ENCODE results near the gene CXorf49. TPM values are rescaled to one million over a fixed set of nuclear protein-coding genes. Genes with fewer than 3 reads are reported as not detected.
"Not testable (repeated sequence)": the region's sequence is repeated elsewhere in the genome, so short reads cannot be mapped to it uniquely, and the experiment has no call there.

Gene CXorf49
- total and polyA plus RNA-seq, 2 donors (not counting 3 experiments of a cell fraction or from before 2014, with no cell fraction given): not detected

GRCh38 chrX:71675636-71676035 is 42.4 kb downstream of the CXorf49 start:
- H3K9ac ChIP-seq (replicated peaks; ENCODE audit: extremely low read depth, insufficient read depth, low read length); POLR2A ChIA-PET; FAIRE-seq; H3K9me1 ChIP-seq (replicated peaks; ENCODE audit: control insufficient read depth, extremely low read depth, insufficient read depth, low read length); CTCF ChIA-PET; H2AFZ ChIP-seq (ENCODE audit: low read depth, low read length); H4K20me1 ChIP-seq (replicated peaks; ENCODE audit: control insufficient read depth, extremely low read depth, insufficient read depth, low read length); DNase-seq (ENCODE audit: low read depth, low spot score); dilution Hi-C loops (cut with MboI; ENCODE audit: extremely low pct_ligation_motif_present, low sequenced_read_pairs); H3K27me3 ChIP-seq (ENCODE audit: control insufficient read depth in 2 of 2, insufficient read depth in 2 of 2, low read length in 2 of 2); H3K36me3 ChIP-seq (ENCODE audit: control insufficient read depth in 2 of 2, extremely low read depth in 1 of 2, insufficient read depth in 2 of 2, low read length in 2 of 2); H3K79me2 ChIP-seq (ENCODE audit: control insufficient read depth, insufficient read depth, low read length); H3K4me3 ChIP-seq (replicated peaks in 1 of 3; ENCODE audit: insufficient read depth in 1 of 3, low read depth in 1 of 3, low read length in 3 of 3); H3K4me1 ChIP-seq (ENCODE audit: control insufficient read depth, extremely low read depth, insufficient read depth, low read length); H3K9me3 ChIP-seq (replicated peaks; ENCODE audit: control insufficient read depth, insufficient read depth, low read length); H3K27ac ChIP-seq (ENCODE audit: insufficient read depth, low read depth, low read length); BruUV-seq (replicated peaks); intact Hi-C loops (cut with micrococcal nuclease); H3K4me2 ChIP-seq (ENCODE audit: insufficient read depth, low read length): not testable (repeated sequence)

- H2AFZ ChIP-seq (ENCODE audit: low read depth, low read length): no peak overlapping the region
- FAIRE-seq: no peak
- H3K27me3 ChIP-seq (ENCODE audit: control insufficient read depth in 2 of 2, insufficient read depth in 2 of 2, low read length in 2 of 2): no peaks in the 10 kb centered on the region
- H3K79me2 ChIP-seq (ENCODE audit: control insufficient read depth, insufficient read depth, low read length): no peaks in the 10 kb centered on the region
- H4K20me1 ChIP-seq (replicated peaks; ENCODE audit: control insufficient read depth, extremely low read depth, insufficient read depth, low read length): no peaks in the 10 kb centered on the region
- intact Hi-C loops (cut with micrococcal nuclease) (no loop called here), dilution Hi-C loops (cut with MboI; ENCODE audit: extremely low pct_ligation_motif_present, low sequenced_read_pairs) (no loop called here)
- ChIA-PET CTCF (no interaction called here), POLR2A (no interaction called here)
- TF ChIP-seq POLR2AphosphoS5 (IDR thresholded peaks at IDR 0.05; ENCODE audit: insufficient read depth, low read depth, low read length) (no peak), MAX (IDR thresholded peaks at IDR 0.05; ENCODE audit: insufficient read depth, insufficient read length) (no peak)
- no peak overlapping the region for H3K27ac ChIP-seq (ENCODE audit: insufficient read depth, low read depth, low read length)
- H3K9ac ChIP-seq (replicated peaks; ENCODE audit: extremely low read depth, insufficient read depth, low read length): no peak overlapping the region
- no peak overlapping the region for H3K4me3 ChIP-seq (replicated peaks in 1 of 3; ENCODE audit: insufficient read depth in 1 of 3, low read depth in 1 of 3, low read length in 3 of 3)
- BruUV-seq (replicated peaks): no TSS peak
- no peak for DNase-seq (ENCODE audit: low read depth, low spot score)
- no peaks in the 10 kb centered on the region for H3K9me1 ChIP-seq (replicated peaks; ENCODE audit: control insufficient read depth, extremely low read depth, insufficient read depth, low read length)
- no peak overlapping the region for H3K4me2 ChIP-seq (ENCODE audit: insufficient read depth, low read length)
- H3K9me3 ChIP-seq (replicated peaks; ENCODE audit: control insufficient read depth, insufficient read depth, low read length): no peaks in the 10 kb centered on the region
- no peaks in the 10 kb centered on the region for H3K4me1 ChIP-seq (ENCODE audit: control insufficient read depth, extremely low read depth, insufficient read depth, low read length)
- no peaks in the 10 kb centered on the region for H3K36me3 ChIP-seq (ENCODE audit: control insufficient read depth in 2 of 2, extremely low read depth in 1 of 2, insufficient read depth in 2 of 2, low read length in 2 of 2)
These were observed 46.1 kb downstream of the CXorf49 start for GRCh38 chrX:71671938-71672337.
